Left forelimb (tissue), 1 donor: ENCODE results near the gene ESYT2.
A peak's percentile ranks its signal among the peaks of the same experiment; 100 is the strongest.
"Not testable (repeated sequence)": the region's sequence is repeated elsewhere in the genome, so short reads cannot be mapped to it uniquely, and the experiment has no call there.

ENCODE experiments used
- DNase-seq: peaks from one replicate; pipeline ENCODE4 v3.0.0-alpha.2; 2018; ENCODE audit warnings: low spot score

Gene ESYT2

DNA sequence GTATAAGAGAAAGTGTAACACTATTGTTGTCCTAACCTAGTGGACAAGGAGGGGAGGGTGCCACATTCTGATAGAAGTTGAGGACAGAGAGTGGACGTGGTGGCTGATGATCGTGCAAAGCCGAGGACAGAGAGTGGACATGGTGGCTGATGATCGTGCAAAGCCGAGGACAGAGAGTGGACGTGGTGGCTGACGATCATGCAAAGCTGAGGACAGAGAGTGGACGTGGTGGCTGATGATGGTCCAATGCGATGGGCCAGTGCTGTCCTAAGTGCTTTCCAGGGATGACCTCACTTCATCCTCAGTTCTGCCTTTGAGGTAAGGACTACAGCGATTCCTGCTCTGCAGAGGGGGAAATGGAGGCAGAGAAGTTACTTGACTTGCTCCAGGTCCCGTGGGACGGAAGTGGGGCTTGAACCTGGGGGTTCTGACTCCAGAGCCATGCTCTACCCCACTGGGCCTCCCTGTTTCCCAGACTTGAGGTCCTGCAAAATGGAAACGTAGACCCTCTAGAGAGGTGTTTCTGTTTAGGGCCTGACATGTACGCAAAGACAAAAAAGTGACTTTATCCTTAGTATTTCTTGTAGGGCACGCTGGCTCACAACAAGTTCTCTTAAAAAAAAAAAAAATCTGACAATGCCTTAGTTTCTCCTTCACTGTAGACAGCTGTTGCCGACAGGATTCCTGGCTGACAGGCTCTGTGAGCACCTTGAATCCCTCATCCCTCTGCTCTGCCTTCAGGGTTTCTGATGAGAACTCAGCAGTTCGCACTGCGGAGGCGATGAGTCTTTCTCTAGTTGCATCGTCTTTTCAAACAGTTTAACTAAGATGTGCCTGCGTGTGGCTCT lies 104.4 kb downstream of the ESYT2 start:
- no peak for DNase-seq

DNA sequence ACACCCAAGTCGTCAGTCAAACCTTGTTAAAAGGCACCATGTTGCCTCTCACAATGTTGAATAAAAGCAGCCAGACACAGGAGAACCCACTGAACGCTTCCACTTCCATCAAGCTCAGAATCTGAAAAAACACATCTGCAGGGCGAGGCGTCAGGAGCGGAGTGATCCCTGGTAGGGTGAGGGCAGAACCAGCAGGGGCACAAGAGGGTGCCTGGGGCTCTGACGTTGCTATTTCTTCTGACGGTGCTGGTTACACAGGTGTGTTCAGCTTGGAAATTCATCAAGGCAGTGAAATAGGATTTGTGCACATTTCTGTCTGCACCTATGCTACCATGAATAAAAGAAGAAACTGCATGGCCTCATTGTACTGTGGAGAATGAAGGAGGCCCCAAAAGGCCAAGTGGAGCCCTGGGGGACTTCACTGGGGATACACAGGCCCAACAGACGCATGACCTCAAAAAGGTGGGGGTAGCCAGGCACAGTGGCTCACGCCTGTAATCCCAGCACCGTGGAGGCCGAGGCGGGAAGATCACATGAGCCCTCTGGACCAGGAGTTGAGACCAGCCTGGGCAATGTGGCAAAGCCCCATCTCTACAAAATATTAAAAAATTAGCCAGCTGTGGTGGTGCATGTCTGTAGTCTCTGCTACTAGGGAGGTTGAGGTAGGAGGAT lies 105.5 kb downstream of the ESYT2 start:
- DNase-seq, result no peak

DNA sequence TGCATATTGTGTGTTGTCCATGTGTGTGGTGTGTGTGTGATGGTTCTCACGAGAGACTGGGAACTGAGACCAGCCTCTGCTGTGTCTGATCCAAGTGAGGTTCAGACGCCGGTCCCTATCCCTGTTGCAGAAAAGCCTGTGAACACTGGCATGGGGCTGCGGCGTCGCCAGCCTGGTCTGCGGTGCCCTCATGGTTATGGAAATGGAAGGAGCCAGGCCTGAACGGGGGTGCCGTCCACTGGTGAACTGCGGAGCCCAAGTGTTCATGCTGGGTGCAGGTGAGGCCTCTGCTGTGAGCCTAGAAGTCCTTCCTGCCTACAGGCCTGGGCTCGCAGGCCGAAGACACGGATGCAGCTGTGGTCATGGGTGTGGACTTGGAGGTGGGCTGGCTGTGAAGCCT lies 106.0 kb downstream of the ESYT2 start:
- DNase-seq, result no peak

DNA sequence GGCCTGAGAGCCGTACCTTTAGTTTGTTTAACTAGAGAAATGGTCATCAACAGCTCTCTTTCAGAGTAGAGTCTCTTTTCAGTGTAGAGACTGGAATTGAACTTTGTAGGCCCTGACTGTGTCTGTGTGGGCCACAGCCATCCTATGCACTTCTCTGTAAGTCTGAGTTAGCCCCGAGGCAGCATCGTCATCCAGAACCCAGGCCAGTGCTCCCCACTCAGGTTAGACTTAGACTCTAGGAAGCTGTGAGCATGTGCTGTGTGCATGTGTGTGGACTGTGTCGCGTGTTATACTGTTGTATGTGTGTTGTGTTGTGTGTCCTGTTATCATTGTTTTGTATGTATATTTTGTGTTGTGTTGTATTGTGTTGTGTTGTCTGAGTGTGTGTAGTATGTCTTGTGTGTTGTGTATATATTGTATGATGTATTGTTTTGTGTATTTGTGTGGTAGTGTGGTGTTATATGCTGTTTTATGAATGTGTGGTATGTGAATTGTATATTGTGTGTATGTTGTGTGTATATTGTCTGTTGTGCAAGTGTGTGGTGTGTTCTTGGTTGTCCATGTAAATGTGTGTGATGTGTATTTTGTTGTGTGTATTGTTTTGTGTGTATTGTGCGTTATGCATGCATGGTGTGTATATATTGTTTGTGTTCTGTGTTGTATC lies 106.6 kb downstream of the ESYT2 start:
- no peak for DNase-seq

DNA sequence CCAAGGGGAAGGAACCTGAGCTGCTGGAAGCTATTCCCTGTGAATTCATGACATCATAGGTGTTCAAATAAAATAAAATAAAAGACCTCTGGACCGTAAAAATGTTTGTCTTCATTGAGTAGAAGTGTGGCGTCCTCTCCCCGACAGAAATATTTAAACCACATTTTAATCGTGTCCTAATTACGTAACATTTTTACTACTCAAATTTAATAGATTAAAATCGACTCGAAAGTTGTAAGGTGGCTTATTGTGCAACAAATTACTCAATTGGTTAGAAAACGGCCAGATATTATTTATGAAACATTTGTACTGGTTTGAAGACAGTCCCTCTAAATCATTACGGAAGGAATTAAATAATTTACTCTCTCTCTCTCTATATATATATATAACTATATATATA lies 109.2 kb downstream of the ESYT2 start:
- DNase-seq, result no peak

DNA sequence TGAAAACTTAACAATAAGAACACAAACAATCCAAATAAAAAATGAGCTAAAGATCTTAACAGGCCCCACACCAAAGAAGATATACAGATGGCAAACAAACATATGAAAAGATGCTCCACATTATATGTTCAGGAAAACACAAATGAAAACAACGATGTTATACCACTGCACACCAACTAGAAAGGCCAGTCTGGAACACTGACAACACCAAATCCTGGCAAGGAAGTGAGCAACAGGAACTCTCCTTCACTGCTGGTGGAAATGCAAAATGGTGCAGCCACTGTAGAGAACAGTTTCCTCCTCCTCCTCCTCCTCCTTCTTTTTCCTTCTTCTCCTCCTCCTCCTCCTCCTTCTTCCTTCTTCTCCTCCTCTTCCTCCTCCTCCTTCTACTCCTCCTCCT lies 112.5 kb downstream of the ESYT2 start:
- DNase-seq, result no peak

DNA sequence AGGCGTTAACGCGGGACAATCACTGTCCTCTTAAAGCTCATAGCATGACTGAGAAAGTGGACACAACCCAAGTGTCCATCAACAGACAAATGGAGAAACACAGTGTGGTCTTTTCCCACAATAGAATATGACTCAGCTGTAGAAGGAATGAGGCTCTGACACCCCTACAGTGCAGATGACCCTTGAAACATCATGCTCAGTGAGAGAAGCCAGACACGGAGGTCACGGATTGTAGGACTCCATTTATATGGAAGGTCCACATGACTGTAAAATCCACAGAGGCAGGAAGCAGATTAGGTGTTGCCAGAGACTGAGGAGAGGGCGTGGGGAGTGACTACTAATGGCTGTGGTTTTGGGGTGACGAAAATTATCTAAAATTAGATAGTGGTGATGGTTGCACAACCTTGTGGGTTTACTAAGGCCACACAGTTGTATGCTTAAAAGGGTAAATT lies 118.6 kb downstream of the ESYT2 start:
- DNase-seq, result no peak

DNA sequence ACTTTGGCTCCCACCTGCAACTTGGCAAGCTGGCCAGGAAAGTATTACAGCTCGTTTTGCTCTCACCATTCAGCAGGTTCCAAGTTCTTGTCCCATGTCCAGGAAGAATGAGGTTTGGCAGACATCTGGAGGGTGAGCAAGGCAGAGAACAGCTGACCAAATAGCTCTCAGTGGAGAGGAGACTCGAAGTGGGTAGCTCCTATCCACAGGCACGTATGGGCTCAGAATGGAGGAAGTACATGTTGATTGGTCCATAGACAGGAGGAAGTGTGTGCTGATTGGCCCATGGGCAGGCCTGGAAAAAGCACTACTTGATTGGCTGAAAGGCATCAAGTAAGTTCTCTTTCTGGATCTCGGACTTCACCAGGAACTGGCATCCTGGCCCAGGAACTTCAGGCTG lies 121.7 kb downstream of the ESYT2 start:
- DNase-seq, result no peak

DNA sequence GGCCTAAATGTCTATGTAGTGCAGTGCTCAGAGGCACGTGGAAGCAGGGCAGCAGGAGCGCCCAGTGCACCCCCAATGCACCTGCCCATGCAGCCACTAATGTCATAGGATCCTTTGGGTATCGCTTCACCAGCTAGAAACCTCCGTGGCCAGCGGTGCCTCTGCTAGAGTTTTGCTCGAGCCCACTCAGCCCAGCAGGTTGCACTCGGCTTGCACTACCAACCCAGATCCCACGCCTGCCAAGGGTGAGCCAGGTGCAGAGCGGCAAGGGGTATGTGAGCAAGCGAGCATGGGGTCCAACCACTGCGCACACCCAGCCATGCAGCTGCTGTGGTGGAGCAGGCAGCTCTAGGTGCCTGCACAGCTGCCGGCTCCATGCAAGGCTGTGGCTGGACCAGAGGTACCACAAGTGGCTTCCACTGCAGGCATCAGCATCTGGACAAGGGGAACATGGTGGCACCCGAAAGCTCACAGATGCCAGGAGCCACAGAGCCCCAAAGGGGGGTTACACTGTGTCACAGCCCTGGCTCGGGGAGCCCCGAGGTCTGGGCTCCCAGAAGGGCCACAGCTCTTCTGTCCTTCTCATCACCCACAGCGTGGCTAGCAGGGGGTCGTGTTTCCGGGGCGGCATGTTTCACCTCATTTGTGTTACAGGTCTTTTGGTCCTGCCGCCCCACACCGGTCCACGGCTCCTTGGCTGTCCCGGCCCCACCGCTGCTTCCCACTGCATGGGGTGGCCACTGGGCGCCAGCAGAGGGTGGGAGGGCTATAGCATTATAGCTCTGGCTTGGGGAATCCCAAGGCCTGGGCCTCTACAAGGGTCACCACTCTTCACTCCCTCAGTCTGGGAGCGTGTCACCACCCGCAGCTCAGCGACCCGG lies 122.4 kb downstream of the ESYT2 start:
- no peak for DNase-seq

DNA sequence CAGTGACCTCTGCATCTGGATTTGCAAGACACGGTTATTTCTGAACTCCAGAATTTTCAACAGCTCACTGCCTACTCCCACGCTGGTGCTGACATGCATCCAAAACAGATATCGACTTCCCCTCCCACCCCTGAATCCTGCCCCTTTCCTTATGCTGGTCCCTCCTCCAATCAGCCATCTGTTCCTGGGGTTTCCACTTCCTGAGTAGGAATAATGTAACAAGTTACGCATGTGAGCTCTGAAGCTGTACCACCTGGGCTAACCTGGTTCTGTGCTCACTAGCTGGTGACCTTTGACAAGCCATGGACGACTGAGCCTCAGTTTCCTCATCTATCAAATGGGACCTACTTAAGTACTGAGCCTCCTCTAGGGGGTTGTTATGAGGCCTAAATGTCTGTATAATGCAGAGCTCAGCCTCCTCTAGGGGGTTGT lies 123.0 kb downstream of the ESYT2 start:
- no peak for DNase-seq

DNA sequence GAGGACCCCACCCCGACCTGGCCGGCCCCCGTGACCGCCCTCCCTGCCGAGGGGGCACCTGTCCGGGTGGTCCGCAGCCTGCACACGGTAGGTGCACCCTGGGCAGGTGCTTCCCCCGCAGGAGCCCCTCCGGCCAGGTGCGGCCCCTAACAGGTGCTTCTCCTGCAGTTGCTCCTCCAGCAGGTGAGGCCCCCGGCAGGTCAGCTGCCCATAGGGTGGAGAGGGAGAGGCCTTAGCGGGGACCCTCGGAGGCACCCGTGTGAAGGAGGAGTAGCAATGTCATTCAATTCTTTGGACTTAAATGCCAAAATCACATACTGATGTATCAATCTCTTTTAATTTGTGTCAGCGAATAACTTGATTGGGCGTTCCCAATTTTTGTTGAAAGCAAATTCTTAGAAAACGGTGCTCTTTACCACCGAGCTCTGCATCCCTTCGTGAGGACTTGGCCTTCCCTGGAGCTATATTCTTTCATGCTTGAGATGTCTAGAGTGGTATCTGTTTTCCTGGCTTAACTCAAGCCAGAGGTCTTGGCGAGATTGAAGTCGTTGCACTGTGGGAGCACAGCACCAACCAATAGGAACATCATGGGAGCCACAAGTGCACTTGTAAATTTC lies 124.0 kb downstream of the ESYT2 start:
- DNase-seq, result no peak

DNA sequence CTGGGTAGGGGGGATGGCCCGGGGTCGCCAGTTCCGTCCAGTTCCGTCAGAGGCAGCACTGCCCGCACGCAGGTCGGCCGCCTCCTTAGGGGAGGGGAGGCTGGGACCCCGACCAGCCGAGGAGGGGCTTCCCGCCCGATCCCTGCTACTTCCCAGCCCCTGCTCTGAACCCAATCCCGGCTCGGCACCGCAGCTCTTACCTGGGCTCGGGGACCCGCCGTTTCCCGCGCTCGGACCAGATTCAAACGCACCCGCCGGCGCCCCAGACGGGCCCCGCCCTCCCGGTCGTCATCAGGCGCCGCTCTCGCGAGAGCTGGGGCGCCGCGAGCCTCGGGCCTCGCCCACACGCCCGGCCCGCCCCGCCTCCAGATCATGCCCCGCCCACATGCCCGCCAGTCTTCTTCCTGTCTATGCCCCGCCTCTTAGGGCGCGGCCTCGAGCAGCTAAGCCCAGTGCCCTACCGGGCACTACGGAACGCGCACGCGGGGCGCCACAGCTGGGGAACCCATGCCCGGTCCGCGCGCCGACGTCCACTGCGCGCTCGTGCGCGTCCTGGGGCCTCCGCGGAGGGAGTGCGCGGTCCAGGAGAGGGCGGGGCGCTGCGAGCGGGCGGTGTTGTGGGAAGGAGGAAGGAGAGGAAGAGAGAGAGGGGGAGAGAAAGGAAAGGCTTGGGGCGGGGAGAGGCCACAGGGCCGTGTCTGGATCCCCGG lies 124.6 kb downstream of the ESYT2 start, which contains the start of gene NCAPG2:
Gene NCAPG2, minus strand, starts transcription at position 281 of the 710 bp plus-strand sequence. CDS start 2,905 bp downstream, outside the sequence.
- DNase-seq, result peak; percentile 98

DNA sequence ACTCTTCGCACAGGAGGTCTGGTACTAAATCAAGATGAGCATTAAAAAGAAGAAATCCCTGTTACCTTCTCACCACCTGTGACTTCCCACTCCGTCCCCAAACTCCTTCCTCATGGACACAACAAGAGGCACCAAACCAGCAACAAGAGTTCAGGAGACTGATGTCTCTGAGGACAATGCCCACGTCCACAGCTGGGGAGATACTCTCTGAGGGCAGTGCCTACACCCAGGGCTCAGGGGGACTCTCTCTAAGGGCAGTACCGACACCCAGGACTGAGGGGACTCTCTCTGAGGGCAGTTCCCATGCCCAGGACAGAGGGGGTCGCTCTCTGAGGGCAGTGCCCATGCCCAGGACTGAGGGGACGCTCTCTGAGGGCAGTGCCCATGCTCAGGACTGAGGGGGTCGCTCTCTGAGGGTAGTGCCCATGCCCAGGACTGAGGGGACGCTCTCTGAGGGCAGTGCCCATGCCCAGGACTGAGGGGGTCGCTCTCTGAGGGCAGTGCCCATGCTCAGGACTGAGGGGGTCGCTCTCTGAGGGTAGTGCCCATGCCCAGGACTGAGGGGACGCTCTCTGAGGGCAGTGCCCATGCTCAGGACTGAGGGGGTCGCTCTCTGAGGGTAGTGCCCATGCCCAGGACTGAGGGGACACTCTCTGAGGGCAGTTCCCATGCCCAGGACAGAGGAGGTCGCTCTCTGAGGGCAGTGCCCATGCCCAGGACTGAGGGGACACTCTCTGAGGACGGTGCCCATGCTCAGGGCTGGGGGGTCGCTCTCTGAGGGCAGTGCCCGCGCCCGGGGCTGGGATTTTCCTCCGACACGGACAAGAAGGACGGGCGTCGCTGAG lies 125.4 kb downstream of the ESYT2 start:
- not testable (repeated sequence) for DNase-seq

DNA sequence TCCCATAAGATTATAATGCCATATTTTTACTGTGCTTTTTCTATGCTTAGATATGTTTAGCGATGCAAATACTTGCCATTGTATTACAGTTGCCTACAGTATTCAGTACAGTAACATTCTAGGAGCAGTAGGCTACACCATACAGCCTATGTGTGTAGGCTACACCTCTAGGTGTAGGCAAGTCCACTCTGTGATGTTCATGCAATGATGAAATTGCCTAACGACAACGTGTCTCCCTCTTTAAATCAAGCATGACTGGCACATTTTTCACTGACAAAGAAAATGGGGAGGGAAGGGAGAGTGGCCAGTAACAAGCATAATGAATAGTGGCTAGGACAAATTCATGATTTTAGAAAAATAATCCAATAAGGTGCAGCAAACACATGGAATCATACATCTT lies 126.4 kb downstream of the ESYT2 start:
- no peak for DNase-seq

DNA sequence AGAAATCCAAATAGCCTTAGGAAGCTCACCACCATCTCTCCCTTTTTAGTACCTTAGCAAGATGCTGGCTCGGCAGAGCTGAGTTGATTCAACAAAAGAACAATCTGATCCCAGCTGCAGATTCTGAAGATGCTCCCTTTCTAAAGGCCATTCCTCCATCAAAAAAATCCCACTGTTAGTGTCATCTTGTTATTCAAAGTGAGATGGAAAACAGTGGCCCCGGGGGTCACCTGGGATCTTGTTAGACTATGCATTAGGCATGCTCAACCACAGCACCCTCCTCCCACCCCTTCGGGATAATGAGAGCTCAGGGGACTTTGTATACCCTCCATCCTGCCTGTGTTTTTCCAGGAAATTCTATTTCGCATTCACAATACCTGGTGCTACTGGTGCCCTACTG lies 127.1 kb downstream of the ESYT2 start:
- no peak for DNase-seq

DNA sequence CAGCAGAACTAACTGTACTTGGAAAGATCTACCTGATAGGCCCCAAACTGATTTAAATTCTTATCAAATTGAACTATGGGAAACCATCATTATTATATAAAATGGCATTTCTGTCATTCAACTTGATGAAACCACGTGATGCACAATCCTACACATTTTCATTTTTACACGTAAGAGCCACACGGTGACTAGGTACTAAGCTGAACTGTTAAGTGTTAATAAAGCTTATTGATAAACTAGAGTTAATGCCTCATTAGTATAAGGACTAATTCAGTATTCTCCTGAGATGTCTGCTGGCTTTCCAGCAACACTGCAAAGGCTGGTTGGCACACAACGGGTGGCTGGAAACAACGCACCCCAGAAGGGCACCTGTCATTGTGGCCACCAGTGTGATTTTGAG lies 129.3 kb downstream of the ESYT2 start:
- no peak for DNase-seq

DNA sequence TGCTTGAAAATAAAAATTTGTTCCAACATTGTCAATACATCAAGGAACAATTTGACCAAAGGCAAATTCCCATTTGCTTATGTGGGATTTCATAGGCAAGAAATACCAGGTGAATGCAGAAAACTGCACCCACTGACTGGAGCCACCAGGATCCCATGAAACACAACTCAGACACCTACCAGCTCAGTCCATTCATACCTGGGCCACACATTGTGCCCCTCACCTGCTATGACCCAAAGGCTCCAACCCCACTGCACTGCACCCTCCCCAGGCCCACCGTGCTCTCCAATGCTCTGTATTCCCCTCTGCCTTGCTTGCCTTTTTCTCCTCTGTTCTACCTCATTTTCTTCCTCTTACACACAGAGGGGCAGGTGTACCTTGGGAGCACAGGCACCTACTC lies 130.0 kb downstream of the ESYT2 start:
- no peak for DNase-seq

DNA sequence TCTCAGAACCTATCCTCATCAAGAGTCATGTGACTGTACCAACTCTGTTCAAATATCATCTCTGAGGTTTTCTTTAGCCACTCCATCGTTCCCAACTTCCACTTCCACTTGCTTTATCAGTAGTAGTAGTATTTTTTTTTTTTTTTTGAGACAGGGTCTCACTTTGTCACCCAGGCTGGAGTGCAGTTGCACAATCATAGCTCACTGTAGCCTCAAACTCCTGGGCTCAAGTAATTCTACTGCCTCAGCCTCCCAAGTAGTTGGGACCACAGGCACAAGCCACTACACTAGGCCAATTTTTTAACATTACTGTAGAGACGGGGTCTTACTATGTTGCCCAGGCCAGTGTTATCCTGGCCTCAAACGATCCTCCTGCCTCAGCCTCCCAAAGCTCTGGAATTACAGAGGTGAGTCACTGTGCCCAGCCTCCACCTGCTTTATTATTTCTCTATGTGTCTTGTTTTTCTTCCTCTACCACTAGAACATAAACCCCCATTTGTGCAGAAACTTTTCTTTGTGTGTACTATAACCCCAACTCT lies 130.6 kb downstream of the ESYT2 start:
- no peak for DNase-seq

DNA sequence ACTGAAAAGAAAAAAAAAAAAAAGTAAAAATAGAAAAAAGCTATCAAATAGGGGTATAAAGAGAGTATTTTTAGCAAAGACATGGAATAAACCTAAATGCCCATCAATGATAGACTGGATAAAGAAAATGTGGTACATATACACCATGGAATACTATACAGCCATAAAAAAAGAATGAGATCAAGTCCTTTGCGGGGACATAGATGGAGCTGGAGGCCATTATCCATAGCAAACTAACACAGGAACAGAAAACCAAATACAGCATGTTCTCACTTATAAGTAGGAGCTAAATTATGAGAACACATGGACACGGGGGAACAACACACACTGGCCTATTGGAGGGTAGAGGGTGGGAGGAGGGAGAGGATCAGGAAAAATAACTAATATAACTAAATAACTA lies 131.7 kb downstream of the ESYT2 start:
- not testable (repeated sequence) for DNase-seq
